GM23338 (cell line): Measurements from ENCODE around the gene XDH.

Source experiments
- EZH2 ChIP-seq: fragments of 200-600 bp; sonication (generic); IDR thresholded peaks from one replicate; pipeline ENCODE4 v1.8.0; 2017; ENCODE audit warnings: antibody characterized with exemption, mild to moderate bottlenecking, low read depth; ENCODE audit not compliant: unreplicated experiment
- POLR2AphosphoS5 ChIP-seq: IDR thresholded peaks from 2 replicates; pipeline ENCODE4 v1.6.1; 2016; ENCODE audit warnings: antibody characterized with exemption, low read depth
- ZNF114 ChIP-seq: fragments of 250-450 bp; sonication (Bioruptor Pico); IDR thresholded peaks from 2 replicates; pipeline ENCODE4 v1.5.0; 2020; ENCODE audit warnings: mild to moderate bottlenecking, moderate library complexity
- TF ChIP-seq, protein P1 (sequence below): IDR thresholded peaks from one replicate; pipeline ENCODE4 v1.6.1; 2018; ENCODE audit warnings: antibody characterized with exemption; ENCODE audit not compliant: unreplicated experiment
- TF ChIP-seq, protein P2 (sequence below), 2 experiments: fragments of 200-600 bp in 1 of 2; sonication (generic) in 1 of 2; conservative IDR thresholded peaks; 2 replicates each; pipeline versions ENCODE4 v1.5.1 to v1.6.1; 2016 to 2017; ENCODE audit warnings: antibody characterized with exemption in 2 of 2, low read depth in 2 of 2, mild to moderate bottlenecking in 2 of 2, moderate library complexity in 1 of 2
- TF ChIP-seq, protein P3 (sequence below): fragments of 250-450 bp; sonication (Bioruptor Pico); IDR thresholded peaks from 2 replicates; pipeline ENCODE4 v1.5.0; 2020; ENCODE audit warnings: mild to moderate bottlenecking, moderate library complexity

DNA sequence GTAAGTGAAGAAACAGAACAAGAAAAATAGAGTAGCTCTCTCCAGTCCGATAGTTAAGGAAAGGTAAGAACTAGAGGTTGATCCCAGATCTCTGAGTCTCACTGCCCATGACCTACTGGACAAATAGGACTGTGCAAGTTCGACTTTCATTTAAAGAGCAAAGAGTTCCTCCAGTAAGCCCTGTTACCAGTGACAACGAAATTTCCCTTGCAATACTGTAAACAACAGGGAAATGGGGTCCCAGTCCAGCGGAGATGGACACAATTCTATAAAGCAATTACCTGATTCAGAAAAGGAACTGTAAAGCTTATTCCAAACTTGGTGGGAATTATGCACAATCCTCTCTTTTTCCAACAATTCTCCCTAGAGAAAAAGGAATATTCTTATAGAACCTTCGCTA lies 65.9 kb downstream of the XDH start:
- TF ChIP-seq, protein P1, sequence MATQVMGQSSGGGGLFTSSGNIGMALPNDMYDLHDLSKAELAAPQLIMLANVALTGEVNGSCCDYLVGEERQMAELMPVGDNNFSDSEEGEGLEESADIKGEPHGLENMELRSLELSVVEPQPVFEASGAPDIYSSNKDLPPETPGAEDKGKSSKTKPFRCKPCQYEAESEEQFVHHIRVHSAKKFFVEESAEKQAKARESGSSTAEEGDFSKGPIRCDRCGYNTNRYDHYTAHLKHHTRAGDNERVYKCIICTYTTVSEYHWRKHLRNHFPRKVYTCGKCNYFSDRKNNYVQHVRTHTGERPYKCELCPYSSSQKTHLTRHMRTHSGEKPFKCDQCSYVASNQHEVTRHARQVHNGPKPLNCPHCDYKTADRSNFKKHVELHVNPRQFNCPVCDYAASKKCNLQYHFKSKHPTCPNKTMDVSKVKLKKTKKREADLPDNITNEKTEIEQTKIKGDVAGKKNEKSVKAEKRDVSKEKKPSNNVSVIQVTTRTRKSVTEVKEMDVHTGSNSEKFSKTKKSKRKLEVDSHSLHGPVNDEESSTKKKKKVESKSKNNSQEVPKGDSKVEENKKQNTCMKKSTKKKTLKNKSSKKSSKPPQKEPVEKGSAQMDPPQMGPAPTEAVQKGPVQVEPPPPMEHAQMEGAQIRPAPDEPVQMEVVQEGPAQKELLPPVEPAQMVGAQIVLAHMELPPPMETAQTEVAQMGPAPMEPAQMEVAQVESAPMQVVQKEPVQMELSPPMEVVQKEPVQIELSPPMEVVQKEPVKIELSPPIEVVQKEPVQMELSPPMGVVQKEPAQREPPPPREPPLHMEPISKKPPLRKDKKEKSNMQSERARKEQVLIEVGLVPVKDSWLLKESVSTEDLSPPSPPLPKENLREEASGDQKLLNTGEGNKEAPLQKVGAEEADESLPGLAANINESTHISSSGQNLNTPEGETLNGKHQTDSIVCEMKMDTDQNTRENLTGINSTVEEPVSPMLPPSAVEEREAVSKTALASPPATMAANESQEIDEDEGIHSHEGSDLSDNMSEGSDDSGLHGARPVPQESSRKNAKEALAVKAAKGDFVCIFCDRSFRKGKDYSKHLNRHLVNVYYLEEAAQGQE = no peak
- TF ChIP-seq, protein P2, sequence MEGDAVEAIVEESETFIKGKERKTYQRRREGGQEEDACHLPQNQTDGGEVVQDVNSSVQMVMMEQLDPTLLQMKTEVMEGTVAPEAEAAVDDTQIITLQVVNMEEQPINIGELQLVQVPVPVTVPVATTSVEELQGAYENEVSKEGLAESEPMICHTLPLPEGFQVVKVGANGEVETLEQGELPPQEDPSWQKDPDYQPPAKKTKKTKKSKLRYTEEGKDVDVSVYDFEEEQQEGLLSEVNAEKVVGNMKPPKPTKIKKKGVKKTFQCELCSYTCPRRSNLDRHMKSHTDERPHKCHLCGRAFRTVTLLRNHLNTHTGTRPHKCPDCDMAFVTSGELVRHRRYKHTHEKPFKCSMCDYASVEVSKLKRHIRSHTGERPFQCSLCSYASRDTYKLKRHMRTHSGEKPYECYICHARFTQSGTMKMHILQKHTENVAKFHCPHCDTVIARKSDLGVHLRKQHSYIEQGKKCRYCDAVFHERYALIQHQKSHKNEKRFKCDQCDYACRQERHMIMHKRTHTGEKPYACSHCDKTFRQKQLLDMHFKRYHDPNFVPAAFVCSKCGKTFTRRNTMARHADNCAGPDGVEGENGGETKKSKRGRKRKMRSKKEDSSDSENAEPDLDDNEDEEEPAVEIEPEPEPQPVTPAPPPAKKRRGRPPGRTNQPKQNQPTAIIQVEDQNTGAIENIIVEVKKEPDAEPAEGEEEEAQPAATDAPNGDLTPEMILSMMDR (conservative IDR thresholded peaks at IDR 0.05; ENCODE audit: low read depth in 2 of 2) = no peak
- TF ChIP-seq POLR2AphosphoS5 (no peak), EZH2 (no peak), ZNF114 (no peak)
- TF ChIP-seq, protein P3, sequence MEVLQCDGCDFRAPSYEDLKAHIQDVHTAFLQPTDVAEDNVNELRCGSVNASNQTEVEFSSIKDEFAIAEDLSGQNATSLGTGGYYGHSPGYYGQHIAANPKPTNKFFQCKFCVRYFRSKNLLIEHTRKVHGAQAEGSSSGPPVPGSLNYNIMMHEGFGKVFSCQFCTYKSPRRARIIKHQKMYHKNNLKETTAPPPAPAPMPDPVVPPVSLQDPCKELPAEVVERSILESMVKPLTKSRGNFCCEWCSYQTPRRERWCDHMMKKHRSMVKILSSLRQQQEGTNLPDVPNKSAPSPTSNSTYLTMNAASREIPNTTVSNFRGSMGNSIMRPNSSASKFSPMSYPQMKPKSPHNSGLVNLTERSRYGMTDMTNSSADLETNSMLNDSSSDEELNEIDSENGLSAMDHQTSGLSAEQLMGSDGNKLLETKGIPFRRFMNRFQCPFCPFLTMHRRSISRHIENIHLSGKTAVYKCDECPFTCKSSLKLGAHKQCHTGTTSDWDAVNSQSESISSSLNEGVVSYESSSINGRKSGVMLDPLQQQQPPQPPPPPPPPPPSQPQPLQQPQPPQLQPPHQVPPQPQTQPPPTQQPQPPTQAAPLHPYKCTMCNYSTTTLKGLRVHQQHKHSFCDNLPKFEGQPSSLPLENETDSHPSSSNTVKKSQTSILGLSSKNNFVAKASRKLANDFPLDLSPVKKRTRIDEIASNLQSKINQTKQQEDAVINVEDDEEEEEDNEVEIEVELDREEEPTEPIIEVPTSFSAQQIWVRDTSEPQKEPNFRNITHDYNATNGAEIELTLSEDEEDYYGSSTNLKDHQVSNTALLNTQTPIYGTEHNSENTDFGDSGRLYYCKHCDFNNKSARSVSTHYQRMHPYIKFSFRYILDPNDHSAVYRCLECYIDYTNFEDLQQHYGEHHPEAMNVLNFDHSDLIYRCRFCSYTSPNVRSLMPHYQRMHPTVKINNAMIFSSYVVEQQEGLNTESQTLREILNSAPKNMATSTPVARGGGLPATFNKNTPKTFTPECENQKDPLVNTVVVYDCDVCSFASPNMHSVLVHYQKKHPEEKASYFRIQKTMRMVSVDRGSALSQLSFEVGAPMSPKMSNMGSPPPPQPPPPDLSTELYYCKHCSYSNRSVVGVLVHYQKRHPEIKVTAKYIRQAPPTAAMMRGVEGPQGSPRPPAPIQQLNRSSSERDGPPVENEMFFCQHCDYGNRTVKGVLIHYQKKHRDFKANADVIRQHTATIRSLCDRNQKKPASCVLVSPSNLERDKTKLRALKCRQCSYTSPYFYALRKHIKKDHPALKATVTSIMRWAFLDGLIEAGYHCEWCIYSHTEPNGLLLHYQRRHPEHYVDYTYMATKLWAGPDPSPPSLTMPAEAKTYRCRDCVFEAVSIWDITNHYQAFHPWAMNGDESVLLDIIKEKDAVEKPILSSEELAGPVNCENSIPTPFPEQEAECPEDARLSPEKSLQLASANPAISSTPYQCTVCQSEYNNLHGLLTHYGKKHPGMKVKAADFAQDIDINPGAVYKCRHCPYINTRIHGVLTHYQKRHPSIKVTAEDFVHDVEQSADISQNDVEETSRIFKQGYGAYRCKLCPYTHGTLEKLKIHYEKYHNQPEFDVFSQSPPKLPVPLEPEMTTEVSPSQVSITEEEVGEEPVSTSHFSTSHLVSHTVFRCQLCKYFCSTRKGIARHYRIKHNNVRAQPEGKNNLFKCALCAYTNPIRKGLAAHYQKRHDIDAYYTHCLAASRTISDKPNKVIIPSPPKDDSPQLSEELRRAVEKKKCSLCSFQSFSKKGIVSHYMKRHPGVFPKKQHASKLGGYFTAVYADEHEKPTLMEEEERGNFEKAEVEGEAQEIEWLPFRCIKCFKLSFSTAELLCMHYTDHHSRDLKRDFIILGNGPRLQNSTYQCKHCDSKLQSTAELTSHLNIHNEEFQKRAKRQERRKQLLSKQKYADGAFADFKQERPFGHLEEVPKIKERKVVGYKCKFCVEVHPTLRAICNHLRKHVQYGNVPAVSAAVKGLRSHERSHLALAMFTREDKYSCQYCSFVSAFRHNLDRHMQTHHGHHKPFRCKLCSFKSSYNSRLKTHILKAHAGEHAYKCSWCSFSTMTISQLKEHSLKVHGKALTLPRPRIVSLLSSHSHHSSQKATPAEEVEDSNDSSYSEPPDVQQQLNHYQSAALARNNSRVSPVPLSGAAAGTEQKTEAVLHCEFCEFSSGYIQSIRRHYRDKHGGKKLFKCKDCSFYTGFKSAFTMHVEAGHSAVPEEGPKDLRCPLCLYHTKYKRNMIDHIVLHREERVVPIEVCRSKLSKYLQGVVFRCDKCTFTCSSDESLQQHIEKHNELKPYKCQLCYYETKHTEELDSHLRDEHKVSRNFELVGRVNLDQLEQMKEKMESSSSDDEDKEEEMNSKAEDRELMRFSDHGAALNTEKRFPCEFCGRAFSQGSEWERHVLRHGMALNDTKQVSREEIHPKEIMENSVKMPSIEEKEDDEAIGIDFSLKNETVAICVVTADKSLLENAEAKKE (CRISPR knock-in tag) = no peak
